ENCODE measurements around the gene GPAT2.
"Not testable (repeated sequence)": the region's sequence is repeated elsewhere in the genome, so short reads cannot be mapped to it uniquely, and the experiment has no call there.

DNA sequence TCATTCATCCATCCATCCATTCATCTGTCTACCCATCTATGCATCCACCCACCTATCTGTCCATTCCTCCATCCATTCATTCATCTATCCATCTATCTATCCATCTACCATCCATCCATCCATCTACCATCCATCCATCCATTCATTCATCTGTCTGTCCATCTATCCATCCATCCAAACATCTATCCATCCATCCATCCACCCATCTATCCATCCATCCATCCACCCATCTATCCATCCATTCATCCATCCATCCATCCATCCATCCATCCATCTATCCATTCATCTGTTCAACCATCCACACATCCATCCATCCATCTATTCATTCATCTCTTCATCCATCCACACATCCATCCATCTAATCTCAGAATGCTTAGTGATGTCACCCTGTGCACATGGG is 30.0 kb upstream of the GPAT2 start:
- not testable (repeated sequence) for TF ChIP-seq POLR2A (IDR thresholded peaks at IDR 0.05)
- TF ChIP-seq, protein P1, sequence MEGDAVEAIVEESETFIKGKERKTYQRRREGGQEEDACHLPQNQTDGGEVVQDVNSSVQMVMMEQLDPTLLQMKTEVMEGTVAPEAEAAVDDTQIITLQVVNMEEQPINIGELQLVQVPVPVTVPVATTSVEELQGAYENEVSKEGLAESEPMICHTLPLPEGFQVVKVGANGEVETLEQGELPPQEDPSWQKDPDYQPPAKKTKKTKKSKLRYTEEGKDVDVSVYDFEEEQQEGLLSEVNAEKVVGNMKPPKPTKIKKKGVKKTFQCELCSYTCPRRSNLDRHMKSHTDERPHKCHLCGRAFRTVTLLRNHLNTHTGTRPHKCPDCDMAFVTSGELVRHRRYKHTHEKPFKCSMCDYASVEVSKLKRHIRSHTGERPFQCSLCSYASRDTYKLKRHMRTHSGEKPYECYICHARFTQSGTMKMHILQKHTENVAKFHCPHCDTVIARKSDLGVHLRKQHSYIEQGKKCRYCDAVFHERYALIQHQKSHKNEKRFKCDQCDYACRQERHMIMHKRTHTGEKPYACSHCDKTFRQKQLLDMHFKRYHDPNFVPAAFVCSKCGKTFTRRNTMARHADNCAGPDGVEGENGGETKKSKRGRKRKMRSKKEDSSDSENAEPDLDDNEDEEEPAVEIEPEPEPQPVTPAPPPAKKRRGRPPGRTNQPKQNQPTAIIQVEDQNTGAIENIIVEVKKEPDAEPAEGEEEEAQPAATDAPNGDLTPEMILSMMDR (IDR thresholded peaks at IDR 0.05), result not testable (repeated sequence)
